ENCODE data around the gene LSAMP. TPM values are rescaled to one million over a fixed set of nuclear protein-coding genes. Genes with fewer than 3 reads are reported as not detected.

The LSAMP gene
- total RNA-seq, 3 donors from 2014 or later: 0.78 to 39.8 (median 1.9) TPM

DNA sequence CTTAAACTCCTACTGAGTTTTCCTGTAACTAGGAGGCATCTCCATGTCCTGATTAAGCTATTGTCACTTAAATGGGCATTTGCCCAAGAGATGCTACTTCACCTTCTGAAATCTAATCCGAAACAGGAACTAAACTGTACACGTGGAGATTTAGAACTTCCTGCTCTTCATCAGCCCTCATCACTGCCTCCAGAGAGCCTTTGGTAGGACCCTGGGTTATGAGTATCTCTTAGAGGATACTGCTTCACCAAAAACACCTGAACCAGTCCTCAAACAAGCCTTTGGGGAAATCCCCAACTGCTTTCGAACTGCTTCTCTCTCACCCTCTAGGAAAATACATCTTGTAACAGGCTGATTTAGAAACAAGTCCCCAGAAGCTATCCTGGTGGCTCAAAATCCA lies 501.7 kb downstream of the LSAMP start:
- no peak for ATAC-seq

GRCh38 chr3:115937054-115937453 lies 508.2 kb downstream of the LSAMP start:
- Histone ChIP-seq H3K4me1 (ENCODE audit: low read depth) (no peaks in the 10 kb centered on the region), H3K9me3 (no peaks in the 10 kb centered on the region), H3K36me3 (ENCODE audit: low read depth) (no peaks in the 10 kb centered on the region), H3K4me3 (no peak overlapping the region)
- DNase-seq (no peak), ATAC-seq (no peak)
- TF ChIP-seq, protein P1, sequence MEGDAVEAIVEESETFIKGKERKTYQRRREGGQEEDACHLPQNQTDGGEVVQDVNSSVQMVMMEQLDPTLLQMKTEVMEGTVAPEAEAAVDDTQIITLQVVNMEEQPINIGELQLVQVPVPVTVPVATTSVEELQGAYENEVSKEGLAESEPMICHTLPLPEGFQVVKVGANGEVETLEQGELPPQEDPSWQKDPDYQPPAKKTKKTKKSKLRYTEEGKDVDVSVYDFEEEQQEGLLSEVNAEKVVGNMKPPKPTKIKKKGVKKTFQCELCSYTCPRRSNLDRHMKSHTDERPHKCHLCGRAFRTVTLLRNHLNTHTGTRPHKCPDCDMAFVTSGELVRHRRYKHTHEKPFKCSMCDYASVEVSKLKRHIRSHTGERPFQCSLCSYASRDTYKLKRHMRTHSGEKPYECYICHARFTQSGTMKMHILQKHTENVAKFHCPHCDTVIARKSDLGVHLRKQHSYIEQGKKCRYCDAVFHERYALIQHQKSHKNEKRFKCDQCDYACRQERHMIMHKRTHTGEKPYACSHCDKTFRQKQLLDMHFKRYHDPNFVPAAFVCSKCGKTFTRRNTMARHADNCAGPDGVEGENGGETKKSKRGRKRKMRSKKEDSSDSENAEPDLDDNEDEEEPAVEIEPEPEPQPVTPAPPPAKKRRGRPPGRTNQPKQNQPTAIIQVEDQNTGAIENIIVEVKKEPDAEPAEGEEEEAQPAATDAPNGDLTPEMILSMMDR (IDR thresholded peaks at IDR 0.05): no peak
- intact Hi-C loops (cut with DNase I, micrococcal nuclease): no loop called here

More for the DNA sequence above, 501.7 kb downstream of the LSAMP start:
- intact Hi-C loops (cut with DNase I, micrococcal nuclease): no loop called here
- Histone ChIP-seq H3K36me3 (ENCODE audit: low read depth) (no peaks in the 10 kb centered on the region), H3K9me3 (no peaks in the 10 kb centered on the region), H3K4me3 (no peak overlapping the region), H3K4me1 (ENCODE audit: low read depth) (no peaks in the 10 kb centered on the region)
- TF ChIP-seq, protein P1 (IDR thresholded peaks at IDR 0.05): no peak
- no peak for DNase-seq

DNA sequence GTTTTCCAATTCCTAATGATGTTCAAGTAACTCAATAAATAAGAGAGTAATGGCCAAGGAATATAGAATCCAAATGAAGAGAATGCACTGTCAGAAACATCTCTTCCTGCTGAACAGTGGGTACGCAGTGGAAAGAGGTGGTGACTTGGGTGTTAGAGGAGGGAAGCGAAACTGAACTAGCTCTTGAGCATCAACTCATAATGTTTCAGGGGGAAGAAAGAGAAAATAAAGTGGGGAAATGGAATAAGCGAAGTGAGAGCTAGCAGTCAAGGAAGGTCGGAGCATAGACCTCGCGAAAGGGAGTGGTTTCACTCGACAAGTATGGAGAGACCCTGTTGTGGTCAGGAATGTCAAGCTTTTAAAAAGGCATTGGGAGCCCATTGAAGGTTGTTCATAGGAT lies 512.5 kb downstream of the LSAMP start:
- Histone ChIP-seq H3K4me1 (ENCODE audit: low read depth) (no peaks in the 10 kb centered on the region), H3K9me3 (no peaks in the 10 kb centered on the region), H3K36me3 (ENCODE audit: low read depth) (no peaks in the 10 kb centered on the region), H3K4me3 (no peak overlapping the region)
- ATAC-seq (no peak), DNase-seq (no peak)
- TF ChIP-seq, protein P1 (IDR thresholded peaks at IDR 0.05): no peak
- intact Hi-C loops (cut with DNase I, micrococcal nuclease): no loop called here

- intact Hi-C loops (cut with DNase I, micrococcal nuclease): no loop called here
- TF ChIP-seq, protein P1 (IDR thresholded peaks at IDR 0.05): no peak
- no peaks in the 10 kb centered on the region for H3K36me3 ChIP-seq (ENCODE audit: low read depth)
- no peak overlapping the region for H3K4me3 ChIP-seq
- no peak for ATAC-seq
- H3K4me1 ChIP-seq (ENCODE audit: low read depth): no peaks in the 10 kb centered on the region
- DNase-seq: no peak
- H3K9me3 ChIP-seq: no peaks in the 10 kb centered on the region
These were observed 513.7 kb downstream of the LSAMP start for GRCh38 chr3:115931581-115931980.

- TF ChIP-seq, protein P1 (IDR thresholded peaks at IDR 0.05): no peak
- intact Hi-C loops (cut with DNase I, micrococcal nuclease): no loop called here
- Histone ChIP-seq H3K4me3 (no peak overlapping the region), H3K9me3 (no peaks in the 10 kb centered on the region), H3K36me3 (ENCODE audit: low read depth) (no peaks in the 10 kb centered on the region), H3K4me1 (ENCODE audit: low read depth) (no peaks in the 10 kb centered on the region)
- DNase-seq: no peak
- no peak for ATAC-seq
These were observed 514.4 kb downstream of the LSAMP start for GRCh38 chr3:115930922-115931321.

DNA sequence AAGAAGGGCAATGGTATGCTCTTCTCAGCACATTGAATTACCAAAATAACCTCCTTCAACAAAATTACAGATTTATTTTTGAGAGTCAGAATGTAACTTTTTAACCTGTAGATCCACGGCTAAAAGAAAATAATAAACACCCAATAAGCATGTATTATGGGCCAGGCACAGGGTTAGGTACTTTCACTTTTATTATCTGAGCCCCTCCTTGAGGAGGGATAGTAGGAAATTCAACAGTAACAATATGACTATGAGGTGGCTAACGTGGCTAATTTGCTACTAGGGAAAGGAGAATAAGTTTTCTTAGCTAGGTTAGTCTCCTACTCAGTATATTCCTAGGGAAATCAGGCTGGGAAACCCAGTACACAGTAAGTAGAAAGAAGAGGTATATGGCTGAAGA lies 515.1 kb downstream of the LSAMP start:
- DNase-seq (no peak), ATAC-seq (no peak)
- intact Hi-C loops (cut with DNase I, micrococcal nuclease): no loop called here
- no peaks in the 10 kb centered on the region for H3K4me1 ChIP-seq (ENCODE audit: low read depth)
- H3K9me3 ChIP-seq: no peaks in the 10 kb centered on the region
- no peaks in the 10 kb centered on the region for H3K36me3 ChIP-seq (ENCODE audit: low read depth)
- TF ChIP-seq, protein P1 (IDR thresholded peaks at IDR 0.05): no peak
- no peak overlapping the region for H3K4me3 ChIP-seq
